ENCODE results near the gene GTF2H3.

GTF2H3 gene

GRCh38 chr12:123621101-123621500, 12.5 kb upstream of the GTF2H3 start:
- Mint-ChIP-seq H3K27me3 (ENCODE audit: low read depth, poor library complexity) (peaks cover 4% of the 10 kb centered on the region), H3K4me1 (no peaks in the 10 kb centered on the region), H3K4me3 (no peak overlapping the region), H3K36me3 (ENCODE audit: low read depth) (peaks cover 62% of the 10 kb centered on the region), H3K9me3 (no peaks in the 10 kb centered on the region), H3K27ac (no peak overlapping the region)
- DNase-seq, result no peak
- no peak for TF ChIP-seq CTCF (IDR thresholded peaks at IDR 0.05)

- no peak for DNase-seq
- Mint-ChIP-seq H3K9me3 (no peaks in the 10 kb centered on the region), H3K36me3 (ENCODE audit: low read depth) (peaks cover 62% of the 10 kb centered on the region), H3K27me3 (ENCODE audit: low read depth, poor library complexity) (peaks cover 4% of the 10 kb centered on the region), H3K27ac (peak overlapping the region; percentile 88), H3K4me3 (no peak overlapping the region), H3K4me1 (no peaks in the 10 kb centered on the region)
- TF ChIP-seq CTCF (IDR thresholded peaks at IDR 0.05), result no peak
These were observed 11.8 kb upstream of the GTF2H3 start for GRCh38 chr12:123621619-123622530.

- TF ChIP-seq CTCF (IDR thresholded peaks at IDR 0.05), result no peak
- peaks cover 25% of the 10 kb centered on the region for H3K4me1 Mint-ChIP-seq
- DNase-seq, result peak; percentile 6
These were observed 523 bp downstream of the GTF2H3 start for GRCh38 chr12:123634142-123634561.

GRCh38 chr12:123643911-123644310, 10.3 kb downstream of the GTF2H3 start:
- Mint-ChIP-seq H3K4me3 (no peak overlapping the region), H3K4me1 (no peaks in the 10 kb centered on the region), H3K27ac (no peak overlapping the region), H3K36me3 (ENCODE audit: low read depth) (peaks cover 43% of the 10 kb centered on the region), H3K9me3 (no peaks in the 10 kb centered on the region), H3K27me3 (ENCODE audit: low read depth, poor library complexity) (no peaks in the 10 kb centered on the region)
- no peak for TF ChIP-seq CTCF (IDR thresholded peaks at IDR 0.05)
- DNase-seq, result no peak

More at GRCh38 chr12:123634142-123634561, 523 bp downstream of the GTF2H3 start:
- H3K36me3 Mint-ChIP-seq (ENCODE audit: low read depth), result peaks cover 17% of the 10 kb centered on the region
- H3K4me3 Mint-ChIP-seq, result peak overlapping the region; percentile 99
- no peaks in the 10 kb centered on the region for H3K9me3 Mint-ChIP-seq
- peak overlapping the region; percentile 99 for H3K27ac Mint-ChIP-seq
- peaks cover 3% of the 10 kb centered on the region for H3K27me3 Mint-ChIP-seq (ENCODE audit: low read depth, poor library complexity)

- H3K27ac Mint-ChIP-seq, result no peak overlapping the region
- H3K9me3 Mint-ChIP-seq, result no peaks in the 10 kb centered on the region
- peaks cover 45% of the 10 kb centered on the region for H3K36me3 Mint-ChIP-seq (ENCODE audit: low read depth)
- H3K4me1 Mint-ChIP-seq, result no peaks in the 10 kb centered on the region
- no peaks in the 10 kb centered on the region for H3K27me3 Mint-ChIP-seq (ENCODE audit: low read depth, poor library complexity)
- no peak for TF ChIP-seq CTCF (IDR thresholded peaks at IDR 0.05)
- H3K4me3 Mint-ChIP-seq, result no peak overlapping the region
- DNase-seq, result no peak
These were observed 11.8 kb downstream of the GTF2H3 start for GRCh38 chr12:123645380-123645779.

- no peak for TF ChIP-seq CTCF (IDR thresholded peaks at IDR 0.05)
- Mint-ChIP-seq H3K4me3 (no peak overlapping the region), H3K9me3 (no peaks in the 10 kb centered on the region), H3K27ac (no peak overlapping the region), H3K27me3 (ENCODE audit: low read depth, poor library complexity) (no peaks in the 10 kb centered on the region), H3K4me1 (no peaks in the 10 kb centered on the region), H3K36me3 (ENCODE audit: low read depth) (peaks cover 46% of the 10 kb centered on the region)
- DNase-seq, result no peak
These were observed 12.2 kb downstream of the GTF2H3 start for GRCh38 chr12:123645878-123646277.

Measured in nephron progenitor cell (in vitro differentiated cells).